ENCODE results near the gene CCRL2.
A peak's percentile ranks its signal among the peaks of the same experiment; 100 is the strongest.

The CCRL2 gene

GRCh38 chr3:46406443-46406787, 644 bp upstream of the CCRL2 start:
- no peak overlapping the region for H3K4me3 ChIP-seq (ENCODE audit: low read depth, low read length)

GRCh38 chr3:46407970-46408369, 911 bp downstream of the CCRL2 start:
- H2AFZ ChIP-seq, result no peak overlapping the region
- no peak overlapping the region for H3K4me3 ChIP-seq (ENCODE audit: low read depth, low read length)
- no peak overlapping the region for H3K4me2 ChIP-seq (ENCODE audit: low read length)
- no peaks in the 10 kb centered on the region for H3K9me3 ChIP-seq (ENCODE audit: control insufficient read depth, low read length)
- TF ChIP-seq CTCF (IDR thresholded peaks at IDR 0.05), result no peak
- no peaks in the 10 kb centered on the region for H3K36me3 ChIP-seq (ENCODE audit: control insufficient read depth, insufficient read depth, low read length)
- no peaks in the 10 kb centered on the region for H3K79me2 ChIP-seq
- H3K9ac ChIP-seq, result no peak overlapping the region
- no peak overlapping the region for H3K27ac ChIP-seq
- no peaks in the 10 kb centered on the region for H3K4me1 ChIP-seq
- no peaks in the 10 kb centered on the region for H3K27me3 ChIP-seq (ENCODE audit: control insufficient read depth, insufficient read depth, low read length)

More at GRCh38 chr3:46406443-46406787, 644 bp upstream of the CCRL2 start:
- Histone ChIP-seq H3K4me2 (ENCODE audit: low read length) (no peak overlapping the region), H3K4me1 (no peaks in the 10 kb centered on the region), H3K9me3 (ENCODE audit: control insufficient read depth, low read length) (no peaks in the 10 kb centered on the region), H3K27ac (peak overlapping the region; percentile 72), H3K9ac (no peak overlapping the region), H3K36me3 (ENCODE audit: control insufficient read depth, insufficient read depth, low read length) (no peaks in the 10 kb centered on the region), H3K27me3 (ENCODE audit: control insufficient read depth, insufficient read depth, low read length) (no peaks in the 10 kb centered on the region), H3K79me2 (no peaks in the 10 kb centered on the region), H2AFZ (no peak overlapping the region)
- no peak for TF ChIP-seq CTCF (IDR thresholded peaks at IDR 0.05)

GRCh38 chr3:46408853-46409252, 1.8 kb downstream of the CCRL2 start:
- Histone ChIP-seq H3K4me2 (ENCODE audit: low read length) (no peak overlapping the region), H3K79me2 (no peaks in the 10 kb centered on the region), H3K36me3 (ENCODE audit: control insufficient read depth, insufficient read depth, low read length) (no peaks in the 10 kb centered on the region), H3K4me3 (ENCODE audit: low read depth, low read length) (no peak overlapping the region), H3K9ac (no peak overlapping the region), H3K27me3 (ENCODE audit: control insufficient read depth, insufficient read depth, low read length) (no peaks in the 10 kb centered on the region), H2AFZ (no peak overlapping the region), H3K9me3 (ENCODE audit: control insufficient read depth, low read length) (no peaks in the 10 kb centered on the region), H3K27ac (no peak overlapping the region), H3K4me1 (no peaks in the 10 kb centered on the region)
- no peak for TF ChIP-seq CTCF (IDR thresholded peaks at IDR 0.05)

GRCh38 chr3:46409739-46410489, 2.9 kb downstream of the CCRL2 start:
- Histone ChIP-seq H3K79me2 (no peaks in the 10 kb centered on the region), H3K4me1 (no peaks in the 10 kb centered on the region), H3K36me3 (ENCODE audit: control insufficient read depth, insufficient read depth, low read length) (no peaks in the 10 kb centered on the region), H2AFZ (no peak overlapping the region), H3K9me3 (ENCODE audit: control insufficient read depth, low read length) (no peaks in the 10 kb centered on the region), H3K27ac (no peak overlapping the region), H3K27me3 (ENCODE audit: control insufficient read depth, insufficient read depth, low read length) (no peaks in the 10 kb centered on the region), H3K9ac (no peak overlapping the region), H3K4me3 (ENCODE audit: low read depth, low read length) (no peak overlapping the region), H3K4me2 (ENCODE audit: low read length) (no peak overlapping the region)
- TF ChIP-seq CTCF (IDR thresholded peaks at IDR 0.05), result no peak

GRCh38 chr3:46410669-46411068, 3.6 kb downstream of the CCRL2 start:
- no peaks in the 10 kb centered on the region for H3K79me2 ChIP-seq
- H3K27ac ChIP-seq, result no peak overlapping the region
- TF ChIP-seq CTCF (IDR thresholded peaks at IDR 0.05), result no peak

More at GRCh38 chr3:46410669-46411068, 3.6 kb downstream of the CCRL2 start:
- H3K4me3 ChIP-seq (ENCODE audit: low read depth, low read length), result no peak overlapping the region
- H3K4me2 ChIP-seq (ENCODE audit: low read length), result no peak overlapping the region
- H3K27me3 ChIP-seq (ENCODE audit: control insufficient read depth, insufficient read depth, low read length), result no peaks in the 10 kb centered on the region
- no peaks in the 10 kb centered on the region for H3K9me3 ChIP-seq (ENCODE audit: control insufficient read depth, low read length)
- H2AFZ ChIP-seq, result no peak overlapping the region
- no peaks in the 10 kb centered on the region for H3K4me1 ChIP-seq
- H3K9ac ChIP-seq, result no peak overlapping the region
- no peaks in the 10 kb centered on the region for H3K36me3 ChIP-seq (ENCODE audit: control insufficient read depth, insufficient read depth, low read length)
